GM21529 (cell line): ENCODE measurements around the gene ANXA10.
"Not testable (repeated sequence)": the region's sequence is repeated elsewhere in the genome, so short reads cannot be mapped to it uniquely, and the experiment has no call there.

Source experiments
- ATAC-seq: cut with Tn5 transposase; IDR thresholded peaks from one replicate; pipeline ENCODE4 v1.9.1; 2021; ENCODE audit not compliant: unreplicated experiment

ANXA10 gene

GRCh38 chr4:168154546-168155277, 62.4 kb downstream of the ANXA10 start:
- ATAC-seq, result no peak

GRCh38 chr4:168162604-168163003, 70.3 kb downstream of the ANXA10 start:
- ATAC-seq, result no peak

GRCh38 chr4:168163106-168163505, 70.8 kb downstream of the ANXA10 start:
- ATAC-seq, result no peak

GRCh38 chr4:168164045-168164444, 71.7 kb downstream of the ANXA10 start:
- no peak for ATAC-seq

GRCh38 chr4:168164915-168165548, 72.7 kb downstream of the ANXA10 start:
- no peak for ATAC-seq

- ATAC-seq, result peak; percentile 81
These were observed 75.5 kb downstream of the ANXA10 start for GRCh38 chr4:168167714-168168284.

GRCh38 chr4:168174308-168174707, 82.0 kb downstream of the ANXA10 start:
- no peak for ATAC-seq

- no peak for ATAC-seq
These were observed 85.3 kb downstream of the ANXA10 start for GRCh38 chr4:168177546-168178149.

- peak; percentile 60 for ATAC-seq
These were observed 91.6 kb downstream of the ANXA10 start for GRCh38 chr4:168183717-168184571.

GRCh38 chr4:168188754-168189153, 96.4 kb downstream of the ANXA10 start:
- peak; percentile 73 for ATAC-seq

- ATAC-seq, result no peak
These were observed 105.6 kb downstream of the ANXA10 start for GRCh38 chr4:168197926-168198325.

GRCh38 chr4:168199260-168199957, 107.1 kb downstream of the ANXA10 start:
- ATAC-seq, result no peak

GRCh38 chr4:168200685-168201084, 108.3 kb downstream of the ANXA10 start:
- no peak for ATAC-seq

GRCh38 chr4:168203233-168203911, 111.0 kb downstream of the ANXA10 start:
- ATAC-seq, result no peak

GRCh38 chr4:168208957-168209614, 116.7 kb downstream of the ANXA10 start:
- ATAC-seq, result no peak

GRCh38 chr4:168212656-168213055, 120.3 kb downstream of the ANXA10 start:
- ATAC-seq, result no peak

- not testable (repeated sequence) for ATAC-seq
These were observed 121.2 kb downstream of the ANXA10 start for GRCh38 chr4:168213511-168213910.

- ATAC-seq, result no peak
These were observed 126.3 kb downstream of the ANXA10 start for GRCh38 chr4:168218645-168219044.

- no peak for ATAC-seq
These were observed 128.6 kb downstream of the ANXA10 start for GRCh38 chr4:168220893-168221292.
